Hepatic stellate cell (primary cell): ENCODE measurements around the gene BHLHE23.

ENCODE experiments used
- DNase-seq: peaks from one replicate; pipeline ENCODE4 v3.0.0; 2011; ENCODE audit warnings: low spot score

Gene BHLHE23

GRCh38 chr20:63006540-63007359 lies at the start of gene BHLHE23:
BHLHE23 (minus strand) TSS chr20:63006964; CDS start chr20:63006774, 190 bp downstream.
- DNase-seq, result no peak

GRCh38 chr20:63055575-63056235 lies 48.9 kb upstream of the BHLHE23 start:
- DNase-seq, result no peak

GRCh38 chr20:63054681-63055240 lies 48.0 kb upstream of the BHLHE23 start:
- no peak for DNase-seq

- DNase-seq, result no peak
Observed at GRCh38 chr20:63054103-63054474, 47.3 kb upstream of the BHLHE23 start.

GRCh38 chr20:63053432-63054102 lies 46.8 kb upstream of the BHLHE23 start:
- DNase-seq, result no peak

- DNase-seq, result no peak
Observed at GRCh38 chr20:63052571-63053431, 46.0 kb upstream of the BHLHE23 start.

GRCh38 chr20:63051911-63052310 lies 45.1 kb upstream of the BHLHE23 start:
- DNase-seq, result no peak

- no peak for DNase-seq
Observed at GRCh38 chr20:63051186-63051860, 44.6 kb upstream of the BHLHE23 start.

GRCh38 chr20:63050406-63050805 lies 43.6 kb upstream of the BHLHE23 start:
- DNase-seq, result no peak

- DNase-seq, result no peak
Observed at GRCh38 chr20:63049561-63050221, 42.9 kb upstream of the BHLHE23 start.

- no peak for DNase-seq
Observed at GRCh38 chr20:63049191-63049518, 42.4 kb upstream of the BHLHE23 start.

- DNase-seq, result no peak
Observed at GRCh38 chr20:63048516-63049190, 41.9 kb upstream of the BHLHE23 start.

- no peak for DNase-seq
Observed at GRCh38 chr20:63047946-63048345, 41.2 kb upstream of the BHLHE23 start.

GRCh38 chr20:63047267-63047666 lies 40.5 kb upstream of the BHLHE23 start:
- no peak for DNase-seq

GRCh38 chr20:63046841-63047240 lies 40.1 kb upstream of the BHLHE23 start:
- no peak for DNase-seq

- DNase-seq, result no peak
Observed at GRCh38 chr20:63045991-63046390, 39.2 kb upstream of the BHLHE23 start.

- DNase-seq, result no peak
Observed at GRCh38 chr20:63045401-63045800, 38.6 kb upstream of the BHLHE23 start.

- no peak for DNase-seq
Observed at GRCh38 chr20:63044605-63045004, 37.8 kb upstream of the BHLHE23 start.

- no peak for DNase-seq
Observed at GRCh38 chr20:63044204-63044600, 37.4 kb upstream of the BHLHE23 start.
